Upper lobe of left lung (tissue), 4 donors: ENCODE results near the gene SULF2.

Source experiments
- EP300 ChIP-seq, 4 donors: sonication (generic); formaldehyde crosslinking; IDR thresholded peaks; one replicate each; pipeline ENCODE4 v1.5.1; 2017; ENCODE audit warnings: antibody characterized with exemption in 4 of 4, control low read depth in 2 of 4
- POLR2A ChIP-seq, 4 donors: fragments of 450-650 bp; IDR thresholded peaks; one replicate each; pipeline ENCODE4 v1.5.1; 2016 to 2017; ENCODE audit warnings: antibody characterized with exemption in 4 of 4, mild to moderate bottlenecking in 2 of 4
- POLR2AphosphoS5 ChIP-seq, 2 donors: sonication (generic); formaldehyde crosslinking; IDR thresholded peaks; one replicate each; pipeline ENCODE4 v1.5.1; 2017; ENCODE audit warnings: antibody characterized with exemption in 2 of 2
- TF ChIP-seq, protein P1 (sequence below), 6 experiments: fragments of 450-650 bp in 4 of 6; fragments of 200-600 bp in 2 of 6; sonication (generic) in 2 of 6; IDR thresholded peaks; one replicate each; pipeline ENCODE4 v1.5.1; 2016 to 2019; ENCODE audit warnings: antibody characterized with exemption in 6 of 6

DNA sequence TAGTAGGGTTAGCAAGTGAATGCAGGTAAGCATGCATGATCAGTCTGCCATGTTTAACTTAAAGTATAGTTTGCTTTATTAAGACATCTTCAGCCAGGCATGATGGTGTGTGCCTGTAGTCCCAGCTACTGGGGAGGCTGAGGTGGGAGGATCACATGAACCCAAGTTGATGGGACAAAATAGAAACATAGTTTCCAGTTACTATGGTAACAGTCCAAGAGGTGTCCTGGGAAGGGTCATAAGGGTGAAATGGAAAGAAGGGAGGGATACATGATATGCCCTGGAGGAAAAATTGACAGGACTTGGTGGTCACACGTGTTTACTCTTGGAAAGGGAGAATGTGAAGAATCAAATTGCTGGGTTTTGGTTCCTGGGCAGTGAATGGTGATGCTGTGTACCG, 139.6 kb downstream of the SULF2 start:
- TF ChIP-seq, protein P1, sequence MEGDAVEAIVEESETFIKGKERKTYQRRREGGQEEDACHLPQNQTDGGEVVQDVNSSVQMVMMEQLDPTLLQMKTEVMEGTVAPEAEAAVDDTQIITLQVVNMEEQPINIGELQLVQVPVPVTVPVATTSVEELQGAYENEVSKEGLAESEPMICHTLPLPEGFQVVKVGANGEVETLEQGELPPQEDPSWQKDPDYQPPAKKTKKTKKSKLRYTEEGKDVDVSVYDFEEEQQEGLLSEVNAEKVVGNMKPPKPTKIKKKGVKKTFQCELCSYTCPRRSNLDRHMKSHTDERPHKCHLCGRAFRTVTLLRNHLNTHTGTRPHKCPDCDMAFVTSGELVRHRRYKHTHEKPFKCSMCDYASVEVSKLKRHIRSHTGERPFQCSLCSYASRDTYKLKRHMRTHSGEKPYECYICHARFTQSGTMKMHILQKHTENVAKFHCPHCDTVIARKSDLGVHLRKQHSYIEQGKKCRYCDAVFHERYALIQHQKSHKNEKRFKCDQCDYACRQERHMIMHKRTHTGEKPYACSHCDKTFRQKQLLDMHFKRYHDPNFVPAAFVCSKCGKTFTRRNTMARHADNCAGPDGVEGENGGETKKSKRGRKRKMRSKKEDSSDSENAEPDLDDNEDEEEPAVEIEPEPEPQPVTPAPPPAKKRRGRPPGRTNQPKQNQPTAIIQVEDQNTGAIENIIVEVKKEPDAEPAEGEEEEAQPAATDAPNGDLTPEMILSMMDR (IDR thresholded peaks at IDR 0.05), result no peak
- TF ChIP-seq POLR2A (IDR thresholded peaks at IDR 0.05), result no peak
- no peak for TF ChIP-seq POLR2AphosphoS5 (IDR thresholded peaks at IDR 0.05)
- no peak for TF ChIP-seq EP300 (IDR thresholded peaks at IDR 0.05)
